ENCODE results near the gene ETFA.
A peak's percentile ranks its signal among the peaks of the same experiment; 100 is the strongest.

ETFA gene

GRCh38 chr15:76340198-76340802, 29.0 kb upstream of the ETFA start:
- DNase-seq = peak; percentile 27

- peak; percentile 23 for DNase-seq
These were observed 28.3 kb upstream of the ETFA start for GRCh38 chr15:76339305-76340197.

GRCh38 chr15:76338486-76339304, 27.4 kb upstream of the ETFA start:
- no peak for DNase-seq

- no peak for DNase-seq
These were observed 26.6 kb upstream of the ETFA start for GRCh38 chr15:76337696-76338485.

- peak; percentile 24 for DNase-seq
These were observed 25.9 kb upstream of the ETFA start for GRCh38 chr15:76337059-76337695.

- peak; percentile 94 for DNase-seq
These were observed 25.2 kb upstream of the ETFA start, which contains the start of gene ISL2 for GRCh38 chr15:76336254-76337058. Gene ISL2 (plus strand): TSS chr15:76336773. CDS start chr15:76336884, 111 bp downstream.

GRCh38 chr15:76335307-76336253, 24.3 kb upstream of the ETFA start:
- peak; percentile 31 for DNase-seq

- DNase-seq = no peak
These were observed 23.4 kb upstream of the ETFA start for GRCh38 chr15:76334438-76335306.

GRCh38 chr15:76333720-76334437, 22.6 kb upstream of the ETFA start:
- DNase-seq = no peak

- DNase-seq = no peak
These were observed 22.0 kb upstream of the ETFA start for GRCh38 chr15:76333309-76333708.

- DNase-seq = no peak
These were observed 21.5 kb upstream of the ETFA start for GRCh38 chr15:76332796-76333195.

GRCh38 chr15:76330080-76330680, 18.9 kb upstream of the ETFA start:
- DNase-seq = no peak

GRCh38 chr15:76328958-76329357, 17.7 kb upstream of the ETFA start:
- no peak for DNase-seq

- no peak for DNase-seq
These were observed 16.9 kb upstream of the ETFA start for GRCh38 chr15:76328106-76328696.

- peak; percentile 45 for DNase-seq
These were observed 16.2 kb upstream of the ETFA start for GRCh38 chr15:76327191-76328105.

GRCh38 chr15:76325704-76326103, 14.4 kb upstream of the ETFA start:
- no peak for DNase-seq

Data from fibroblast of skin of abdomen (primary cell).